OCI-LY7 (cell line): ENCODE results near the gene WIPF3. TPM values are rescaled to one million over a fixed set of nuclear protein-coding genes. Genes with fewer than 3 reads are reported as not detected.

Experiments used
- BruUV-seq: library from RNA; stranded (reverse); fragments of 400-500 nt; replicated peaks from 2 replicates; lab custom pipeline; 2021; lab: Mats Ljungman, UMichigan
- CTCF ChIA-PET: fragments of 300-600 bp; sonication (Branson Sonifier 250); formaldehyde crosslinking; loops from one replicate; lab custom pipeline; 2022; ENCODE audit warnings: antibody characterized with exemption; ENCODE audit not compliant: unreplicated experiment; lab: Charles Lee
- POLR2A ChIA-PET: fragments of 300-600 bp; sonication (Branson Sonifier 250); formaldehyde crosslinking; loops from one replicate; lab custom pipeline; 2022; ENCODE audit warnings: antibody characterized with exemption; lab: Charles Lee
- DNase-seq: peaks from one replicate; pipeline ENCODE4 v3.0.0-alpha.2; 2015; ENCODE audit warnings: low spot score
- H2AFZ ChIP-seq: fragments of 200-600 bp; sonication (generic), shearing (Covaris generic); 2 replicates; pipeline ENCODE4 v1.6.1; 2014; ENCODE audit warnings: mild to moderate bottlenecking, antibody characterized with exemption, low read length, moderate library complexity
- H3K27ac ChIP-seq: fragments of 200-600 bp; sonication (generic); 2 replicates; pipeline ENCODE4 v1.5.1; 2014; ENCODE audit warnings: mixed run types, low read depth, mild to moderate bottlenecking, moderate library complexity, low read length, inconsistent platforms; ENCODE audit not compliant: poor library complexity, severe bottlenecking
- H3K36me3 ChIP-seq: fragments of 200-600 bp; sonication (generic); 2 replicates; pipeline ENCODE4 v1.6.1; 2014; ENCODE audit warnings: mild to moderate bottlenecking, antibody characterized with exemption, low read length, moderate library complexity, mixed read lengths; ENCODE audit not compliant: insufficient read depth
- H3K4me1 ChIP-seq: fragments of 200-600 bp; sonication (generic); 2 replicates; pipeline ENCODE4 v1.5.1; 2014; ENCODE audit warnings: mild to moderate bottlenecking, low read length; ENCODE audit not compliant: insufficient read depth, poor library complexity, severe bottlenecking
- H3K4me2 ChIP-seq: fragments of 200-600 bp; sonication (generic); 2 replicates; pipeline ENCODE4 v1.6.1; 2014; ENCODE audit warnings: mild to moderate bottlenecking, low read length
- H3K4me3 ChIP-seq: fragments of 200-600 bp; sonication (generic); 2 replicates; pipeline ENCODE4 v1.5.1; 2014; ENCODE audit warnings: mild to moderate bottlenecking, low read depth, low read length; ENCODE audit not compliant: poor library complexity, severe bottlenecking
- H3K79me2 ChIP-seq: fragments of 200-600 bp; sonication (generic); 2 replicates; pipeline ENCODE4 v1.6.1; 2016; ENCODE audit warnings: low read depth, mild to moderate bottlenecking, low read length, moderate library complexity, mixed read lengths; ENCODE audit not compliant: insufficient read depth
- H3K9me2 ChIP-seq: fragments of 200-600 bp; sonication (generic); 2 replicates; pipeline ENCODE4 v1.6.1; 2016; ENCODE audit warnings: mild to moderate bottlenecking, low read length, mixed read lengths; ENCODE audit not compliant: insufficient read depth
- H3K9me3 ChIP-seq: fragments of 200-600 bp; sonication (generic); 2 replicates; pipeline ENCODE4 v1.6.1; 2014; ENCODE audit warnings: mild to moderate bottlenecking, mixed run types, low read length, mixed read lengths
- H4K20me1 ChIP-seq: fragments of 200-600 bp; sonication (generic); 2 replicates; pipeline ENCODE4 v1.6.1; 2014; ENCODE audit warnings: mild to moderate bottlenecking, antibody characterized with exemption, low read length, moderate library complexity, mixed read lengths; ENCODE audit not compliant: insufficient read depth
- CTCF ChIP-seq: fragments of 200-600 bp; sonication (generic); conservative IDR thresholded peaks from 2 replicates; pipeline ENCODE4 v1.5.1; 2014; ENCODE audit warnings: mild to moderate bottlenecking, antibody characterized with exemption, low read length, moderate library complexity, mixed read lengths
- EZH2phosphoT487 ChIP-seq: fragments of 200-600 bp; sonication (generic); IDR thresholded peaks from 2 replicates; pipeline ENCODE4 v1.6.1; 2018; ENCODE audit warnings: low read depth, borderline replicate concordance, mild to moderate bottlenecking, mixed run types, antibody characterized with exemption, low read length, moderate library complexity, mixed read lengths
- intact Hi-C: fragments of 100-400 bp; cut with micrococcal nuclease; formaldehyde crosslinking; loops from one replicate; pipeline ENCODE4 v1.10.0; 2022; ENCODE audit not compliant: unreplicated experiment
- total RNA-seq, 2 experiments: library from RNA; depleted of rRNA in 1 of 2; stranded (reverse); fragments of >200 nt in 1 of 2; shearing (Covaris generic) in 1 of 2; gene quantifications; 2 replicates each; pipeline ENCODE4 v1.2.3, GENCODE V29; 2014 to 2022

The WIPF3 gene
- total RNA-seq, 2 experiments from 2014 or later = not detected

GRCh38 chr7:29879609-29880008 is 73.3 kb downstream of the WIPF3 start:
- no peak overlapping the region for H3K4me2 ChIP-seq
- H3K27ac ChIP-seq = no peak overlapping the region
- H2AFZ ChIP-seq = no peak overlapping the region
- intact Hi-C loops = loop anchor here (2.0 to 5.0 kb wide), 2 partner anchors 41 to 683 kb away; no protein-coding TSS in a partner anchor
- H3K79me2 ChIP-seq = no peaks in the 10 kb centered on the region
- TF ChIP-seq CTCF (no peak), EZH2phosphoT487 (no peak)
- no TSS peak for BruUV-seq
- no peaks in the 10 kb centered on the region for H3K9me2 ChIP-seq
- no peak overlapping the region for H3K4me3 ChIP-seq
- no peaks in the 10 kb centered on the region for H3K4me1 ChIP-seq
- no peak for DNase-seq
- H3K9me3 ChIP-seq = no peaks in the 10 kb centered on the region
- H3K36me3 ChIP-seq = no peaks in the 10 kb centered on the region
- ChIA-PET CTCF (interaction anchor here (1.1 kb wide), 1 partner anchor 182 kb away, joined by 3 read pairs; no protein-coding TSS in a partner anchor), POLR2A (no interaction called here)
- no peaks in the 10 kb centered on the region for H4K20me1 ChIP-seq

- no peak for DNase-seq
- Histone ChIP-seq H3K4me3 (no peak overlapping the region), H2AFZ (no peak overlapping the region), H3K4me1 (no peaks in the 10 kb centered on the region), H3K79me2 (no peaks in the 10 kb centered on the region), H3K36me3 (no peaks in the 10 kb centered on the region), H4K20me1 (no peaks in the 10 kb centered on the region), H3K9me3 (no peaks in the 10 kb centered on the region), H3K9me2 (no peaks in the 10 kb centered on the region), H3K4me2 (no peak overlapping the region), H3K27ac (no peak overlapping the region)
- TF ChIP-seq CTCF (no peak), EZH2phosphoT487 (no peak)
- CTCF ChIA-PET = no interaction called here
- intact Hi-C loops = no loop called here
- no TSS peak for BruUV-seq
- POLR2A ChIA-PET = no interaction called here
These were observed 75.4 kb downstream of the WIPF3 start for GRCh38 chr7:29881724-29882123.

GRCh38 chr7:29882481-29882880 is 76.2 kb downstream of the WIPF3 start:
- BruUV-seq = no TSS peak
- ChIA-PET POLR2A (interaction anchor here (0.9 kb wide), 1 partner anchor 193 kb away, joined by 3 read pairs; no protein-coding TSS in a partner anchor), CTCF (no interaction called here)
- H3K36me3 ChIP-seq = no peaks in the 10 kb centered on the region
- no peak for DNase-seq
- no peaks in the 10 kb centered on the region for H3K9me3 ChIP-seq
- no peak overlapping the region for H3K4me3 ChIP-seq
- no peaks in the 10 kb centered on the region for H4K20me1 ChIP-seq
- H3K4me1 ChIP-seq = no peaks in the 10 kb centered on the region
- TF ChIP-seq EZH2phosphoT487 (no peak), CTCF (no peak)
- H3K9me2 ChIP-seq = no peaks in the 10 kb centered on the region
- H3K27ac ChIP-seq = no peak overlapping the region
- intact Hi-C loops = no loop called here
- H3K79me2 ChIP-seq = no peaks in the 10 kb centered on the region
- H3K4me2 ChIP-seq = no peak overlapping the region
- no peak overlapping the region for H2AFZ ChIP-seq
